HG02943 (cell line): ENCODE measurements around the gene ITLN1.
A peak's percentile ranks its signal among the peaks of the same experiment; 100 is the strongest.

Source experiments
- ATAC-seq: cut with Tn5 transposase; IDR thresholded peaks from one replicate; pipeline ENCODE4 v1.9.1; 2021; ENCODE audit warnings: mild to moderate bottlenecking, low read depth, moderate library complexity; ENCODE audit not compliant: unreplicated experiment

ITLN1 gene

DNA sequence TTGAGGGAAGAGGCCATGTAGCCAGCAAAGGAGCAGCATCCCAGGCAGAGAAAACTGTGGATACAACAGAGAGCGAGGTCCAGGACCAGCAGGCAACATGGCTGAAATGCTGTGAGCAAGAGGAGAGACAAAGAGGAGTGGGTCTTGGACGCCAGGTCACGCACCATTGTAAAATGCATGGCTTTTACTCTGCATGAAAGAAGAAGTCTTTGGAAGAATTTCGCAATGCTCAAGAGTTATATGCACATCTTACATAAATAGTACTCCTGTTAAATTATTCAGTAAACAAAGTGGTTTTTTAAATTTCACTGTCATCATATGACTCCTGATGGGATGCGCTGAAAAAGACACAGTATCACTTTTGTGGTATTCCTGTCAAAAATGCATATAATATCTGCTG lies 25.8 kb downstream of the ITLN1 start:
- no peak for ATAC-seq

DNA sequence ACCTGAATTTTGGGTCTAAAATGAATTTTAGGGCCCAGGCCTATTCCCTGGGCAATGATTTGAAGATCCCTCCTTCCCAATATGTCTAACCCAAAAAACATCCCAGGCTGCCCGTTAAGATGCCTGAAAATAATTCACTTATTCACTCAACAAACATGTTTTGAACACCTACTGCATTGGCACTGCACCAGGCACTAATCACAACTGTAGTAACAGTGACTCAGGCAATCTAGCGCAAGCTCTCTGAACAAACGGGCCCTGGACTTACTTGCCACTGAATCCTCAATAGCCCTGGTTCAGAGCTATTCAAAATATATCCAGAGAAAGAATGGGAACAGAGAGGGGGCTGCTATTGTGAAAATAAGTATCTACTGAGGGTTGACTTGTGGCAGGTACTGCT lies 26.5 kb downstream of the ITLN1 start:
- ATAC-seq = no peak

DNA sequence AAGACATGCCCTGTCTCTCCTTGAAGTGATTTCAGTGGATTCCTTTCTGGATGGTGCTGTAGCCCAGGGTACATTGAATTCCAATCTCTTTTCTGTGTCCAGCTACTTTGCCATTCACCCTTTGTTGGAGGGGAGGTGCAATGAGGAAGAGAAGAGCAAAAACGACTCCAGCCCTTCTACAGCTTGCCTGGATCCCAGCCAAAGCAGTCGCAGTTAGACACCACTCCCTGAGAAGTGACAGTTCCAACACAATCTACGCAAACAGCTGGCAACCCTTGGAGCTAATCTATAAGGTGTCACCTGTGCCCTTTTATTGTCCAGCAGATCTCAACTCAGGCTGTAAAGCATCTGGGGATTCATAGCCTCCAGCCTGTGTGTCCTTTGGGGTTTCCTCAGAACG lies 26.9 kb downstream of the ITLN1 start:
- no peak for ATAC-seq

DNA sequence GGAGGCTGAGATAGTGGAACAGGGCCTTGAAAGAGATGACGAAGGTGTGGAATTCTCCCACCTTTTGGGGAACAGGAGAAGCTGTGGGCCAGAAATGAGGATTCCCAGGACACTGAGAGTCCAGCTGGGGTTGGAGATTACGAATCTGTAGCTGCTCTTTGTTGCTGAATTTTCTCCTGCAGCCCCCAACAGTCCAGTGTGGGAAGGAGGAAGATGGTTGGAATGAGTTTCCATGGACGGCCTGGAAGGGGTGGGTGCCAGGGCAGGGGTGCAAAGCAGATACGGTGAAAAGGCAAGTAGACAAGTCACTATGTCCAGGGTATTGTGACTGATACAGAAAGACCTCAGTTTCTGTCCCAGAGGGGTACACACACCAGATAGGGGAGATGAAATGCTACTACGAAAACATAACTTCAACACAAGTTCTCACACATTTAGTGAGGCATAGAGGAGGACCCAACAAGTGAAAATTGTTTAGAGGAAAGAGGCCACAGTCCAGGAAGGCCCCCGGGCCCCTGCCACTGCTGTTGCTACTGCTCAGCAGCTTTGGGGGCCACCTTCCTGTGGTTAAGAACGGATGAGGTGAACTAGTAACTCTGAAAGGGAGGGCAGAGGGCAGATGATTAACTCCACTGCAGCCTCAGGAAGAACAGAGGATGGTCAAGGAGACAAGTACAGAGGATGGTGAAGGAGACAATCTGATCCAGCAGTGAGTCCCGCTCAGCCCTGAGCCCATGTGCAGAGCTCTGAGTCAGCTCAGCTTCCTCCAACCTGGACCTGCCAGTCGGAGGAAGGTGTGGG lies 29.6 kb downstream of the ITLN1 start:
- ATAC-seq = peak; percentile 79

DNA sequence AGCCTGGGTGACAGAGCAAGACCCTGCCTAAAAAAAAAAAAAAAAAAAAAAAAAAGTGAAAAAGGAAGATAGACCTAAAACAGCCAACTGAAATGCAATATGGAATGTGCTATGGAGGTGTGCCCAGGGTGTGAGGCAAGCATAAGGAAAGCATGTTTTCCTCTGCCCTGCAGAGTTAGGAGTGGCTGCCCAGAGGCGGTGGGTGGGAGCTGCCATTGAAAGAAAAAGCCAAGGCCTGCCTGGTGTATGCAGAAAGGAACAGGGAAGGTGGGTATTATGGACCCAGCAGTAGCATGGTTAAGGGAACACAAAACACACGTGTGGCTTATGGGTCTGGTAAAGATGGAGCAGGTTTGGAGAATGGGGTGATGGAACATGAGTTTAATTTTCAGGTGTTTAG lies 31.2 kb downstream of the ITLN1 start:
- ATAC-seq = no peak

DNA sequence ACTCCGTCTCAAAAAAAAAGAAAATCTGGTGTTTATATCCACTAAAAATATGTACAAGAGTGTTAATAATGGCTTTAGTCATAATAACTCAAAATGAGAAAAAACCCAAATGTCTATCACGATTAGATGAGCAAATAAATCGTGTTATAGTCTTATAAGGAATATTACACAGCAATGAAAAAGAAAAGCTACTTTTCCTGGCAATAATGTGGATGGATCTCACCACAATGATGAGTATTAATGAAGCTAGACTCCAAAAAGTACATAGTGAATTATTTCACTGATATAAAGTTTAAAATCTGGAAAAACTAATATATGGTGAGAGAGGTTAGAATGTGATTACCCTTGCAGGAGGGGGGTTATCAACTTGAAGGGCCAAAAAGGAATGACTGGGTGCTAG lies 32.0 kb downstream of the ITLN1 start:
- no peak for ATAC-seq

DNA sequence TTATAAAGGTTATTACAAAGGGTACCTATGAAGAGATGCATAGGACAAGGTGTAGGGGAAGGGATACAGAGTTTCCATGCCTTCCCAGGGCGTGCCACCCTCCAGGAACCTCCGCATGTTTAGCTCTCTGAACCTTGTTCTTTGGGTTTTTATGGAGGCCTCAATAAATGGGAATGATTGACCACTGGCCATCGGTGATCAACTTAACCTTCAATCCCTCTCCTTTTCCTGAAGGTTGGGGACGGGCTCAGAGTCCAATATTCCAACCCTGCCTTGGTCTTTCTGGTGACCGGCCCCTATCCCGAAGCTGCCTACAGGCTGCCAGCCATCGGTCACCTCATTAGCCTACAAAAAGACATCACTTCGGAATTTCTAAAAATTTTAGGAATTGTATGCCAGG lies 34.0 kb downstream of the ITLN1 start:
- ATAC-seq = no peak

DNA sequence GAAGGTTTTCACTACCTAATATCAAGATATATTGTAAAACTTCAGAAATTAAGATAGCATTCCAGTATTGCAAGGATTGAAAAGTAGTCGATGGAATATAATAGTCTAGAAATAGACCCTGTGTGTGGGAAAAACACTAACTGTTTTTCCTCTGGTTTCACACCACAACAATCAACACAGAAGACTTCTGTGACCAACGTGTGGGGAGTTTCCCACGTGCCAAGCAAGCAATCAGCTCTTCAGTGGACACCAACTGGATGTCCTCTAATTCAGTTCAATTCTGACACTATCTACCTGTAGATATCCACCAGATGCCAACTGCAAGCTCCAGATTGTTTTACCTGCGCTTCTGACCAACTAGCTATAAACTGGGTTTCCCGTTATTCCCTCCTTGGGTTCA lies 34.4 kb downstream of the ITLN1 start:
- ATAC-seq = no peak

DNA sequence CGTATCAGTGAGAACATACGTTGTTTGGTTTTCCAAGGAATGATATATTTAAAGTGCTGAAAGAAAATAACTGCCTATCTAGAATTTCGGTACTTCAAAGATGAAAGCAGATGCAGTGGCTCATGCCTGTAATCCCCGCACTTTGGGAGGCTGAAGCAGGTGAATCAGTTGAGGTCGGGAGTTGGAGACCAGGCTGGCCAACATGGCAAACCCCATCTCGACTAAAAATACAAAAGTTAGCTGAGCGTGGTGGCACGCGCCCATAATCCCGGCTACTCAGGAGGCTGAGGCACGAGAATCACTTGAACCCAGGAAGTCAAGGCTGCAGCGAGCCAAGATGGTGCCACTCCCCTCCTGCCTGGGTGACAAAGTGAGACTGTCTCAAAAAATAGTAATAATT lies 38.7 kb downstream of the ITLN1 start:
- ATAC-seq = no peak

DNA sequence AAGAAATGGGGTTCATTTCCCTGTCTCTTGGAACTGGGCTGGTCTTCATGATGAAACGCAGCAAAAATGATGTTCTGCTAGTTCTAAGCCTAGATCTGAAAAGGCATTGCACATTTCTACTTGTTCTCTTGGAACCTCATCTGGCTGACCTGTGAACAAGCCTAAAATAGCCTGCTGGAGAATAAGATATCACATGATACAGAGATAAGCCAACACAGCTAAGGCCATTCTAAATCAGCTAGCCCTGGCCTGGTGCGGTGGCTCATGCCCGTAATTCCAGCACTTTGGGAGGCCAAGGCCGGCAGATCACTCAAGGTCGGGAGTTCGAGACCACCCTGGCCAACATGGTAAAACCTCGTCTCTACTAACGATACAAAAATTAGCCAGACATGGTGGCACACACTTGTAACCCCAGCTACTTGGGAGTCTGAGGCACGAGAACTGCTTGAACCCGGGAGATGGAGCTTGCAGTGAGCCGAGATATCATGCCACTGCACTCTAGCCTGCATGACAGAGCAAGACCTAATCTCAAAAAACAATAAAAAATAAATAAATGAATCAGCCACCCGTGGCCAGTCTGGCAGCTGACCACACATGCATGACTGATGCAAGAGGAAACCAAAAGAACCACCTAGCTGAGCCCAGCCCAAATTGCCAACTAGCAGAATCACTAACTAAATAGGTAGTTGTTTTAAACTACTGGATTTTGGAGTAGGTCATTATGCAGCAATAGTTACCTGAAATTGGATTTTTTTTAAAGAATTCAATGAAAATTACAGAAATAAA lies 40.3 kb downstream of the ITLN1 start:
- no peak for ATAC-seq

DNA sequence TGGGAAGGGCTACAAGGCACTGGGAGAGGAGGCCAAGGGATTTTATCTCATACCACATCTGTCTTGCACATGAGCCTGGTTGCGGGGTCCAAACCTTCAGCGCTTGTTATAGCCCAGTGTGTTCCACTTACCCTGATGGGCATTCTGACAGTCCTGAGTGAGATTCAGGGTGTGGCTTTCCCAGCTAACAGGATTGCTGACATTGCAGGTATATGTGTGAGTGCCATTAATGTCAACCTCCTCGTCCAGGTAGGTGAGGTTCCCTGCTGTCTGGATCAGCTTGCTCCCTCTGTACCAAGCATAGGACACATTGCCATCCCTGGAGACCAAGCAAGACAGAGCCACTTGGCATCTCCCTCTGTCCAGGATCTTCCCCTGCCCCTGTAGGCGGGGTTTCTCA lies 43.9 kb downstream of the ITLN1 start:
- ATAC-seq = no peak

DNA sequence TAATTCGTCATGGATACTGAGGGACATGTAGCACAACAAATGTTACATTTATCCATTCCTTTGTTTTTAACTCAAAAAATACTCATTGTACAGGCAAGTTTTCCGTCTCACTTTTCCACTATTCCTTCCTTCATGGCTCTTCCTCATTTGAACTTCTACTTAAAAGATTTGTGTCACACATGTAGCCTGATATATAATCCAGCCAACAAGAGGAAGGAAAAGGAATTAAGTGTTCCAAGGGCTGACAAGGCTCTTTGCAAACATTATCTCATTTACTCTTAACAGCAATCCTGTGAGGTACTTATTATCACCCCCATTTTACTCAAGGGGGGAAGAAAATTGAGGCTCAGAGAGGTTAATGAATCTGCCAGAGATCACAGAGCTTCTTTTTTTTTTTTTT lies 45.2 kb downstream of the ITLN1 start:
- no peak for ATAC-seq

DNA sequence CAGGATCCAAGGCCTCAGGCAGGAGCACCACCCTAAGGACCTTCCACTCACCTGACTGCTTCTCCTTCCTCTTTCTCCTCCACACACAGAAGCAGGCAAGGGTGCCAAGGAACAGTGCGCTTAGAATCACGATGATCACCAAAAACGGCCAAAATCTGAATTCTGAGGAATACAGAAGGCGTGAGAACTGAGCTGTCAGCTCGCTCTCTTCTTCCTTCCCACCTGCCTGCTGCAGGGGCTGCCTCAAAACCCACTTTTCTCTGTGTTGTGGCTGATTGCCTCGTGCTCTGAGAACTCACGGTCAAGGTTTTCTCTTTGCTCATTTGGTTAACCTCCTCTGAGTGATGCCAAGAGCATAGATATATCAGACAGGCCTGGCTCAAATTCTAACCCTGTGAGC lies 46.1 kb downstream of the ITLN1 start:
- ATAC-seq = no peak

DNA sequence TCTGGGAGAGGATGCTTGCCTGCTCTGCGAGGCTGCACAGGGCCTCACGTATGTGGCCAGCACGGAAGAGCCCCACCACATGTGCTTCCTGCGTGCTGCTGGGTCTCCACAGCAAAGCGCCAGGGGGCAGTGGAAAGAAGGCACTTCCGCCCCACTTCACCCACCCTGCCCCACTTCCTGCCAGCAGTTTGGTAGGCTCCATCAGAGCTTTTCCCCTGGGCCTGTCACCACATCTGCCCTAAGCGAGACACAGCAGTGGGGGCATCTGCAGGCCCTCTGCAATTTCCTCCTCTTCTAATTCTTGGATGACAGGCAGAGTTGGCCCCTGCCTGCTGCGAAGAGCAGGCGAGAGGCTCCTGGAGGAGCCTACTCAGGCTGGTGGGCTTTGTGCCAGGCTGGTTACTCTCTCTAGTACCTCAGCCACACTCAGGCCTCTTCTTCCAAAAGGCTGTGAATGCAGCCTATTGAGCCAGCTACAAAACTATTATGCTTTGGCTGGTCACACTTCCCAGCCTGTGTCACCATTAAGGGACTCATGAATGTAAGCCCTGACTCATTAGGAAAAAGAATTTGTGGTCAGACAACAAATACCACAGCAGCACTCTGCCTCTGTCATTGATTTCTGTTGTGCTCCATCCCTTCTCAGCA lies 47.3 kb downstream of the ITLN1 start:
- peak; percentile 81 for ATAC-seq

DNA sequence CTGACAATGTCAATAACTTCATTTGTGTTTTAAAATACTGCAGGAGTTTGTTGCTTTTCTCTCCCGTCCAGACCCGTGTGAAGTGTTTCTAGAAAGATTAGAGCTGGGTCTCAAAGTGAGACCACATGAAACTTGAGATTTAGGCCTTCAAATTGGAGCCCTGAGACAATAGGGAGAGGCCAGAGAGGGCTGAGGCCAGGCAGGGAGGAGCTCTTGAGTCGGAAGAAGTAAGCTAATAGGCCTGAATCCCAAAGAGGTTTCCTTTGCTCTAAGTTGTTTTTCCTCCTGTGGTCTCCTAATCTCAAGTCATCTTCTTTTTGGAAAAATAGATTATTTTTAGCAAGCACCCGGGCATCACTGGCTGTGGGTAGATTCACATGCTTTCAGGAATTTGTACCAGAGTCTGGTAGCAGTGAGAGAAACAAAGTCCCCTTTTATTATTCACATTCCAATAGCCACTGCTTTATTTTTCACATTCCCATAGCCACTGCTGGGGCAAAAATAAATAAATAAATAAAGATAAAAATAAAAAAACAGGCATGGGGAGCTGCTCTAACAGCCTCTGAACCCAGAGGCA lies 47.9 kb downstream of the ITLN1 start:
- no peak for ATAC-seq

DNA sequence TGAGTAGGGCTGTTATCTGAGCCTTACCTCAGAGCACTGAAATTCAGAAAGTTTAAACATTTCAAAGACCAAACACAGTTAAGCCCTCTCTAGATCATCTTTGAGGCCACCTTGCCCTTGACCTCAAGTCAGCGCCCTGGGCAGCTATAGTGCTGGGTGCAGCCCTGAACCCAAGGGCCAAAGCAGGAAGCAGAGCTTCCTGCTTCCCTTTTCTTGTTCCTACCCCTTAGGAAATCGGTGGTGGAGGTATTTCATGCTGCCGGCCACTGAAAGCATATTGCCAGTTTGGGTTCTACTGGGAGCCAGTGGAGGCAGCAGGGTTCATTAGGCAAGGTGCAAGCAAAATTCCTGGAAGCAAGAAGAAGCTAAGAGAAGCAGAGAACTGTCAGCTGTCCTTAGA lies 48.4 kb downstream of the ITLN1 start:
- ATAC-seq = no peak

DNA sequence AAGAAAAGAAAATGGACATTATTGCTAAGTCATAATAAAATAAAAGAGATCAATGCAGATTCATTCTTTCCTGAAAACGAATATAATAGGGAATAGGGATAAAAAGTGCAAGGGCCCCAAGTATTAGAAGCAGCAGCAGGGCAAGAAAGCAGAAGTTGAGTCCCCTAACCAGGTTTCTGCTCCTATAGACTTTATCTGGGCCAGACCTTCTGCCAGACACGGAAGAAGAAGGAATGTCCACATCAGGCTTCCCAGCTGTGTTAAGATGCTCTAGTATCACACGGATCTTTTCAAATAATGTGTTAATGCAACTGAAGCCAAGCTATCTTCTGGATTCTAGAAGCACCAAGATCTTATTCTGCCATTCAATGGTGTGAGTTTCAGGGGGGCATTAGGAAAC lies 49.2 kb downstream of the ITLN1 start:
- ATAC-seq = no peak

DNA sequence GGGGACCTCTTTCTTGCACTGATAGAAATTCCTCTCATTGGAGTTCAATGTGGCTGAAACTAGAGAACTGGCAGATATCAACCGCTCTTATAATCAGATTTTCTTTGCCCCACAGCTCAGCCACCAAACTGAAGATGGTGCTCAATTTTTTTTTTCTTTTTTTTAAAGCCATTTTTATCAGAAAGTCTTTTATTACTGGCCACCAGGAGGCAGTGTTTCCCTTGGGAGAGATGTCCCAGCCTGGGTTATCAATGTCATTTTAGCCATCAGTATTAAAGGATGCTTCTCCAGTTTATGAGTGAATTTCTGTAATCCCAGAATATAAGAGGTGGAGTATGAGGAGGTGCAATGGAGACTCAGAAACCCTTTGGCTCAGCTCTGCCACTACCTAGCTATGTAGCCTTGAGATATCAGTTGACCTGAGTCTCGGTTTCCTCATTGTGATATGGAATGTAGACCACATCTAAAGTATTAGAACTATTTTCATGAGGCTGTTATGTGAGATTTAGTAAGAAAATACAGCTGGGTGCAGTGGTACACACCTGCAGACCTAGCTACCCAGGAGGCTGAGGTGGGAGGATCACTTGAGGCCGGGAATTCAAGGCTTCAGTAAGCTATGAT lies 49.9 kb downstream of the ITLN1 start:
- no peak for ATAC-seq

DNA sequence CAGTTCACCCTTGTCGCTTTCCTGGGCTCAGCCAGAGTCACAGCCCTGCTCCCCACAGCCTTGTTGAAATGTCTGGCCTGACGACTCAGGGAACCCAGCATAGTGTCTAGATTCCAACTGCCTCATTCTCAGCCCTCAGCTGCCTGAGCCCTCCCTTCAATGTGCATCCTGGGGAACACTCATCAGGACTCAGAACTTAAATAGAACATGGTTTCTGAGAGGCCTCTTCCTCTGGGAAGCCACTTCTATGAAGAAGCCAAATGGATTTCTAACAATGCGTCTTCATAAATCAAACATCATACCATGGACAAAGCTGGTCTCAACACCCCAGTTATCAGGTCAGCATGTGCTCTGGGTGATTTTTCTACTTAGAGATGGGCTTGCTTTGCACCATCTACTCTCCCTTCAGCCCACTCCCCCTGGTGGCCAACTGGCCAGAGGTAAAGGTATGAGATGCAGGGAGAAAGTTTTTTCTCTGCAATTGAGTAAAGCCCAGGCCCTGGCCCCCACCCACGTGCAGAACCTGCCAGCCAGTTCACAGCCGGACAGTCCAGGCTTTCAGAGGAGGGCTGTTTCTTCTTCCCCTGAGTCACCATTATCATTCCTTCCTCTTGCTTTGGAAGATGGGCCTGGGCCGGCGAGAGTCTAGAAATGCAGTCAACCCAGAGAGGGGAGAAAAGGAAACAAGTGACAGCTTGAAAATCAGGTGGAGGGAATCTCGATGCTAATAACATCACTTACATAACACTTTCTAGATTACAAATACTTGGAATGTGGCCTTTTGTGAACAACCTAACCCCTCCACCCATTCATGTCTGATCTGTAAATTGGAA lies 54.4 kb downstream of the ITLN1 start:
- ATAC-seq = no peak

DNA sequence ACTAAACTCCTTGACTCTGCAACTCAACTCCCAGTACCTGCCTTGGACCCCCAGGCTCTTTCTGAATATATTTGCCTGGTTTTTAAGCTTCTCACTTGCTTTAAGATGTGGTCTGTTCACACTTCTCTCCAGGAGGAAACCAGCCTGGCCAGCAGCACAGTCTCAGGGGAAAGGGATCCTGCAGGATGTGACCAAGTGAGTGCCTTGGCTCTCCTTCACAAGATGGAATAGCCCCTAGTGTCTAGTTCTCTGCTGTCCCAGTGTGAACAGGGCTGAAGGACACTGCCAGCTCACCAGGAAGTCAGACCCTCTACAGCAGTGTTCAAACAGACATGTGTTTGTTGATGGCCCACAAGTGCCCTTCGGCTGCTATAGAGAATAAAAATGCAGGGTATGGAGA lies 55.2 kb downstream of the ITLN1 start:
- no peak for ATAC-seq
